GM21723 (cell line): ENCODE measurements around the gene PRMT9.

Experiments used
- ATAC-seq: cut with Tn5 transposase; IDR thresholded peaks from one replicate; pipeline ENCODE4 v1.9.1; 2021; ENCODE audit warnings: mild to moderate bottlenecking, moderate library complexity; ENCODE audit not compliant: unreplicated experiment

The PRMT9 gene

DNA sequence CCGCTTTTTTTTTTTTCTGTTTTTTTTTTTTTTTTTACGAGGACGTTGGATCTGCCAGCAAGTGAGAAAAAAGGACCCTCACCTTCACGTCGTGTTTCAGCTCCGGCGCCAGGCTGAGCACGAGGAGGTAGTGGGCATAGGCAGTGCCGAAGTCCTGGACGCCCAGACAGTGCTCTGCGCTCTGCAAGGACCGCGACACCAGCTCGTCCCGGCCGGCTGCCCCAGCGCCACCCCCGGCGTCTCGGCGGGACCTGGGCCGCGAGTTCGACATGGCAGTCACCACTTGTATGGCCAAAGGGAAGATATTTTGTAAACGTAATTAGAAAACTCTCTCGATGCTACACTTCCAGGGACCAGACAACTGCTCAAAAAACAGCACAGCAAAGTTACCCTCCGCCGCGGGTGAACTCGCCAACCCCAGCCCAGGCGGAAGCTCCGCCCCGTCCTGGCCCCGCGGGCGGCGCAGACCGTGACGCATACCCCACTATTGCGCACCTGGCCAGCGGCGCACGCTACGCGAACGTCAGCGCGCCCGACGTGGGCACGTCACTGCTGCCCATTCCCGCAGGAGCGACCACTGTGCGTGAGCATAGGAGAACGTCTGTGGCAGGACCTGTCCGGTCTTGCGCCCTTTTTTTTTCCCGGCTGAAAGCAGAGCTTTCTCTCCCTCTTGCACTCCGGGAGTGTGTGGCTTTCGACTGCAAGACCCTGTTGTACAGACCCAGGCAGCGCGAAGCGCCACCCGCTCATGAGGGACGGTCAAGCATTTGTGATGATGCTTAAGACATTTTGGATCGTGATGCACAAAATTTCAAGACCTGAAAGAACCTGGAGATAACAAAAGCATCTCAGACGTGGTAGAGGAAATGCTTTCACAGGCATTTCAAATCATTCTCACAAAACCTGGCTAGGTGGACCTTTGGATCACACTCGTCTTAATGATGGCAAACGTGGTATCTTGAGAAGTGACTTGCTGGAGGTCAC is at the start of gene PRMT9:
Gene PRMT9, minus strand, starts transcription at position 447 of the 984 bp plus-strand sequence. Its CDS starts 176 bp downstream, at position 271.
- ATAC-seq = peak; percentile 100

DNA sequence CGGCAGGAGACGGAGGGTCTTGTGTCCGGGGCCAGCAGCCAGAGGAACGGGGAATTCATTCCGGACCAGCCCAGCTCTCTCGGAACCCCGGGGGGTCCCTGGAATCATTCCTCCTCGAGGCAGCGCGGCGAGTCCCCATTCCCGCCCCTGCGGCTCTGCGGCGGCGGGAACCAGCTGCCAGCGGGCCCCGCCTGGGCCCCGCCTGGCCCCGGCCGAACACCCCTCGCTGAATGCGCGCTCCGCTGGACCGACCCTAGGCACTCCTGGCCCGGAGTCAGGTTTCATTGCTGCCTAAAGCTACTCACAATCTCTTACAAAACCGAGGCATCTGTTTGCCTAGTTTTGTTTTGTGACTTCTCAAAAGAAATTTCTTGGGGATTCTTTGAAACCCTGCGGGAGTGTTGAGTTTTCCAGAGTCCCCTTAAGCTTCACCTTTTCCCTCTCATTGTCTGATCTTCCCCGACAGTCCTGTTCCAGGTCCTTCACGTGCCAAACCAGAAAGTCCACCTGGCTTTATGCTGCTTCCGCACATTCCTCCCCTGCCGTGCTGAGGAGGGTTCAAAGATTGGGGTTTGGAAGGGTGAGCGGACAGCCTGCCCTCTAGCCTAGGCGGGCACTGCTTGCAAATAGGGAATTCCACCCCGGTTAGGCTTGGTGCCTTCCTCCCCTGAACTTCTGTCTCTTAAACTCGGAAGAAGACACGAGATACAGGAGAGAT is 48.7 kb upstream of the PRMT9 start:
- peak; percentile 32 for ATAC-seq

DNA sequence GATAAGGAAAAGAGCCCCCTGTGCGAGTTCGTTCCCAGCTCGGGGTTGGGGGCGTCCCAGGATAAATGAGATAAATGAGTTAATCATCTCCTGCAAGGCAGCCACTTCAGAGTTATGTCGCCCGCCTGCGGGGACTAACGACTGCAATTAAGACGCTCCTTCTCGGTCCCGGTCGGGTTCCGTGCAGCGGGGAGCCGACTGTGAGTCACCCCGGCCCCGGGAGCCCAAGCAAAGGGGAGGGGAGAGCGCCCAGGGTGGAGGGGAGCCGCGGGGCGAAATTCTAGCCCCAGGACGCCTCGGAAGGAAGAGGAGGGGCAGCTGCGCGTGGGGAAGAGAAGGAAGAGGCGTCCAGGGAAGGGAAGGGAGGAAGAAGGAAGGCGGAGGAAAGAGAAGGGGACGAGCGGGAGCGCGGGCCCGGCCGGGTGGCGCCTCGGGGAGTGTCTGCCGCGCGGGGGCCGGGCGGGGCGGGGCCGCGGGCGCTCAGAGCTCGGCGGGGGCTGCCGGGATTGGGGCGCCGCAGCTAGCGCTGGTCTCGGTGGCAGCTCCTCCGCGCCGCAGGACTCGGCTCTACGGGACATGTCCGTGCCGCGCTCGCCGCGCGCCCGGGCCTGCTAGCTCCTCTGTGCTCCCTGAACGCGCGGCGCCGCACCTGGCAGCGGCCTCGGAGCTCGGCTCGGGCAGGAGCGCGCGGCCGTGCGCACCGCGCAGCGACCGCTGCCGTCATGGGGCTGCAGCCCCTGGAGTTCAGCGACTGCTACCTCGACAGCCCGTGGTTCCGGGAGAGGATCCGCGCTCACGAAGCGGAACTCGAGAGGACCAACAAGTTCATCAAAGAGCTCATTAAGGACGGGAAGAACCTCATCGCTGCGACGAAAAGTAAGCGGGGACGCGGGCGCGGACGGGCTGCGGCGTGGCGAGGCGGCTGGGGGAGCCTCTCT is 47.9 kb upstream of the PRMT9 start, which contains the start of gene ARHGAP10:
Gene ARHGAP10, plus strand, starts transcription at position 509 of the 938 bp plus-strand sequence. Its CDS starts 214 bp downstream, at position 723.
- ATAC-seq = peak; percentile 69

DNA sequence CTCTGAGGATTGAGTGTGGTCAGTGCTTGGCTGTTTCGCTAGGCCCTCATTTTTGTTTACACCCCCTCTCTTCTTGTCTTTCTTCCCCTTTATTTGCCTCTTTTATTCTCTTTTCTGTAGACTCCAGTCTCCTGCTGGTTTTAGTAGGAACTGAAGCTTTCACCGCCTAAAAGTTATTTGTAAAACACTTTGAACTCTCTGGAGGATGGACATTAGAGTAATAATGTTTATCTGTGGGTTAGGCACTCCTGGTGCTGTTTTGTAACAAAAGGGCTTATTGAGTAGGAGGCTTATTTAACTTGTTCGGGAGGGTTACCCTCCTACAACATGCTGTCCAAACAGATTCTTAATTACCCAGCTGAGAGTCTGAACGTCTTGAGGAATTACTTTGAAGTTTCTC is 46.4 kb upstream of the PRMT9 start:
- no peak for ATAC-seq

DNA sequence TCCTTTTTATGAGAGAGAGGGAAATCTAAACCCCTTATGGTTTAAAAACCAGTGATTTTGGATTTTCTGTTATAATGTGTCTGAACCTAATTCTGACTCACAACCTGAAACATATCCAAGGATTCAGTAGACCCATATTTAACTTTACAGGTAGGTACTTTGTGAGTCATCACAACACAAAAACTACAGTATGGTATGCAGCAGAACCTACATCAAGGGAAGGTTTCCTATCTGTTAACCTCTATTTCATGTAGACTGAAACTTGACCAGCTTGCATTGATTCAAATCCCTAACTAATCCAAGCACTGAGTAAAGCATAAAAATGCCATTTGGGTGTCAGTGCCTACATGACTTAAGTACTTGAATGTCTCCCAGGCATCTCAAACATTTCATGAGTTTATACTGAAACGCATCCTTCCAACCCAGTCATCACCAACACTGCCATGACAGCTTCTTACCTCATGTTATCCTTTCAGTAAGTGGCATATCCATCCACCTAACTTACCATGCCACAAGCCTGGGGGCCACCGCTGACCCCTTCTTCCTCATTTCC is 43.6 kb upstream of the PRMT9 start:
- no peak for ATAC-seq

DNA sequence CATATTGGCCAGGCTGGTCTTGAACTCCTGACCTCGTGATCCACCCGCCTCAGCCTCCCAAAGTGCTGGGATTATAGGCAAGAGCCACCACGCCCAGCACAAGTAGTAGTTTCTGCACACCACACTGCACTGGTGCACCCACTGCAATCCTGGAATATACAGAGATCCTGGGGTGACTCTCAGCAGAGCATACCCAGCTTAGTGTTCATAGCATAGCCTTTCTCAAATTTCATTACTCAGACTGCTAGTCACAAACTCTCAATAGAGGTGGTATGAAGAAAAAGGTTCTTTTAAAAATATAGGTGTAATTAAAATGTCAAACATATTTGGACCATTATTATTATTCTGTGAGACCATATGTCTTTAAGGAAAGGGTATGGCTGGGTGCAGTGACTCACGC is 41.7 kb upstream of the PRMT9 start:
- no peak for ATAC-seq

DNA sequence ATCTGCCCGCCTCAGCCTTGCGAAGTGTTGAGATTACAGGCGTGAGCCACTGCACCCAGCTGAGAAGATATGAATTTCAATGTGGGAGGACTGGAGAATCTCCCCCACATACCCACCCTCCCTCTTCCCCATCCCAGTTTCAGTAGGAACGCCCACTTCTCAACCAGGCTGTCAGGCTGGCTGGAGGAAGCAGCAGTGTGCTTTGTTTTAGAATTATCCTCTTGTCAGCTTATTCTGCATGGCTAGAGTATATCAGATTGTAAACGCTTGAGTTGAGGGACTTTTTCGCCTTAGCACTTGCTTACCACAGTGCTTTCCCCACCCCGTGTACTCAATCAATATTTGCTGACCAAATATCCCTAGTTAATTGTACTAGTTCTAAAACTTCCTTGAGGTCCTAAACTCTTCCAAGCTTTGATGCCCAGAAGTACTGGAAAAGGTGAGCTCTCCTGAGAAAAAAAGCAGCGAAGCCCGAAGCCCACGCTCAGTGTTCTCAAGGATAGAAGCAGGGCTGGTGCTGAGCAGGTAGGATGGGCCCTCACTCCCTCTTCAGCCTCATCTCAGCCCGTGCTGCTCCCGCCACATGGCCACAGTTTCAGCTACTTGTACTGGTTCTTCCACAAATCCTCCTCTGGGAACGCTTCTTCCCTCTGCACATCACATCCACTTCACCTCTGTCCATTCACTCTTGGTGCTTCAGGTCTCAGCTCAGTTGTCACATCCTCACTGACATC is 40.7 kb upstream of the PRMT9 start:
- no peak for ATAC-seq

DNA sequence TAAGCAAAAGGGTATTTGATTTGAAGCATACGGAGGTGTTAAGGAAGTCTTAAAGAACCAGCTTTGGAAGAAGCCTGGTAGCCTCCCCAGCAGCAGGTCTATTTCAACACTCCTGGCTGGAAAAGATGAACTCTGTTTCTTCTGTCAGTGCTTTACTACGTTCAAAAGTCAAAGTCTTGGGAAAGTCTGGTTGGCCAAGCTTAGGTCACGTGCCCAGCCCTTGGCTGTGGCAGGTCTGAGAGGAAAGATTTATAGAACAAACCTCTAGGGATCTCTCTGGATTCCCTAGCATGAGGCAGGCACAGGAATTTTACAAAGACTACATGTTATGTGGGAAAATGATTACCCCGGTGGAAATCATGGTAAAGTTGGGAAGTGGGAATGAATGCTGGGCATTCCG is 39.4 kb upstream of the PRMT9 start:
- no peak for ATAC-seq

DNA sequence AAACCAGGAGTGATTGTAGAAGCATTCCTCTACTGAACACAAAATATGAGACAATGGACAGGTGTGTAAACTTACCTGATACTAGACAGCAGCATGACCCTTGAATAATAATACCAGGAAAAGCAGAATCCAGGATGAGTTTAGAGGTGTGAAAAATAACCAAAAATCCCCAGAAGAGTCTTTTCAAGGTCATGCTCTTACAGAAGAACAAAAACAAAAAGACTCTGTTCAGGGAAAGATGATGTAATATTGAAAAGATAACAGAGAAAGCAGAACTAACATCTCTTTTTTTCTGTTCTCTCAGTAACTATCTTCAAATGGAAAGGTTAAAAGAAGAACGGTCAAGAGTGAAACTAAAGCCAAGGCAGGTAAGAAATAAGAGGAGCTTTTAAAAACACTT is 33.9 kb upstream of the PRMT9 start:
- peak; percentile 91 for ATAC-seq

DNA sequence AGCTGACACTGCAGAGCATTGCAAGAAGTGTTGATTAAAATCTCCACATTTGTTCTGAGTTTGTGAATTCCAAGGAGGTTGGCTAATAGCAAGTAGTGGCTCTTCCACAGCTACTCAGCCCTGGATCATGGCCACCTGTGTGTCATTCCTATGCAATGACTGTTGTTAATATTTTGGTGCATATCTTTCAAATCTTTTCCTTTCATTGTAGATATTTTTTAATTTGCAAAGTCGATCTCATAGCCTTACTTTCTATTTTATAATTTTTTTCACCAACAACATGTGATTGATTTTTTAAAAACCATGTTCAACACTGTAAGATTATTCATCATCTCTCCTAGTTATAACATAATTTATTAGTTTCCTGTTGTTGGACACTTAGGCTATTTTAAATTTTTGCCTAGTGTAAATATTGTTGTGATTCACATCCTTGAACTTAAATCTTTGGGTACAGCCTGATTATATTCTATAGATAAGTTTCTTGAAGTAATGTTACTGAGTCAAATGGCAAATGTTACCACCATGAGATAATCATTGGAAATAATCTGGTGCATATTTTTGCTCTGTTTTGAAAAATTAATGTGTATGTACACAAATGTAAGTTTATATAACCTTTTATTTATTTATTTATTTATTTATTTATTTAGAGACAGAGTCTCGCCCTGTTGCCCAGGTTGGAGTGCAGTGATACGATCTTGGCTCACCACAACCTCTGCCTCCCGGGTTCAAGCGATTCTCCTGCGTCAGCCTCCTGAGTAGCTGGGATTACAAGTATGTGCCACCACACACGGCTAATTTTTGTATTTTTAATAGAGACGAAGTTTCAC is 30.8 kb upstream of the PRMT9 start:
- ATAC-seq = no peak

DNA sequence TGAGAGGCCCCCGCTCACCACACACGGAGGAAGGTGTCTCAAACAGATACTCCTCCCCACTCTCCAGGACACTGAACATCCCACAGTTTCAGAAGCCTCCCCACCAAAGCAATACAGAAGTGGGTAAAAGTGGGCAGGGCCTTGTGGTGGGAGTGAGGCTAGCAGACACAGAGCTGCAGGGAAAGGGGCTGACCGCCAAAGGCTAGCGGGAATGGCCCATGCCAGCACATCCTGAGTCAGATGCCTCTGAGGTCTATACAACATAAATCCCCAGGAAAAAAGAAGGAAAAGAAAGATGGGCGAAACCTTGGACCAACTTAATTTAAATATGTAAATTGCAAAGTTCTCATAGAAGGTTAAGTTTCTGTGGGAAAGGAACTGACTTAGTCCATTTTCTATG is 26.0 kb upstream of the PRMT9 start:
- no peak for ATAC-seq

DNA sequence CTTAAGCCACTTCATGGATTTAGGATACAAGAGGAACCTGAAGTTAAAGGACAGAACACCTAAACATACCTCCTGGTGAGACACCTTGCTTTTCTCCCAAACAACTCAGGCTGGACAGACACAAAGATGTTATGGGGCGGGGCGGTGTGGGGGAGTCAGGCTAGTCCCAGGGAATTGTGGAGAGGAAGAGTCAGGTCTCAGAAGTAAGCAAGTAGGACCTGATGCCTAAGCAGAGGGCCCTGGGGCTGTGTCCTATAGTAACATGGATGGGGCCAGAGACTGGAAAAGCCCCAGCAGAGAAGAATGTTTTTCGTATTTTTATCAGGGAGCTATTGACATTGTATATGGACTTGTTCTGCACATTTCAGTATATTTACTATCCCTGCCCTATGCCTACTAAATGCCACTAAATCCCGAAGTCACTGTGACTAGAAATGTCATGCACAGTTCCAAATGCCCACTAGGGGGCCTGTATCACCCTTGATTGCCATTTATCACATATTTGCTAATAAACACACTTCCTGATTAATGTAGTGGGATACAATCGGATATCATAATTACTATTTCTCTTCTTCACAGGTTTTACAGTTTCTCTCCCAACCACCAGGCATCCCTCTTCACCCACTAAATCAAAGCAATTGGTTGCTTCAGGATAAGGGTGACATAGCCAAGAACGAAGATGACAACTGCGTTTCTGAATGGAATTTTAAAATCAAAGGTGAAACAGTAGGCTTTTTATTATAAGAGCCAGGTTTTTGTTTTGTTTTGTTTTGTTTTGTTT is 24.1 kb upstream of the PRMT9 start:
- ATAC-seq = peak; percentile 77

DNA sequence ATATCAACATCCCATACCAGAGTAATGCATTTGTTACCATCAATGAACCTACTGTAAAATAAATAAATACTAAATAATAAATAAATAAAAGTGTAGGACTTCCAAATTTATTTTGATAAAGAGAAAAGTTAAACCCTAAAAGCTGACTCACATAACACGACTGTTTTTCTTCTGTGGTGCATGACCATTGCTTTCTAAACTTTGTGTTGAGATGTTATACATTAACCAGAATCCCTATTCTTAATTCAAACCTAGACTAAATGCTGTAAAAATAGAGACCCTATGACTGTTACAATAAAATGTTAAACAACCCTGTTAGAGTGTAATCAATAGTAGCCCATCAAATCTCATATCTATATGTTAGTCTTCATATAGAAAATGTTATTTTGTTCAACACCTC is 20.9 kb upstream of the PRMT9 start:
- no peak for ATAC-seq

DNA sequence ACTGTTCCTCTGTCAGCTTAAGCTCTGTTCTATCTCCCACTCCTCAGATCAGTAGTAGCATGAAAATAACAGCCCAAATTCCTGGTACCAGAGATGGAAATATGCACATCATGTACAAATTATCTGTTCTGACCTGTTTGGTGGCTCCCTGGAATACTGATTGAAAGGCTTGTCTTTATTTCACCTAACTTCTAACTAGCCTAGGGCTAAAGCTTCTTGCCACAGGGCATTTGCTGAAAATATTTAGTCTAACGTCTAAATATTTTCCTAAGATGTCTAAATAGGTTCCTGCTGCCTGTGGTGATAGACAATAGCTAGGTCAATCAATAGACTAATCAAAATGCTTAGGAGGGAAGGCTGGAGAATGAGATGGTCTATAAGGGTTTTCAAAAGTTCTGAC is 12.9 kb upstream of the PRMT9 start:
- no peak for ATAC-seq

DNA sequence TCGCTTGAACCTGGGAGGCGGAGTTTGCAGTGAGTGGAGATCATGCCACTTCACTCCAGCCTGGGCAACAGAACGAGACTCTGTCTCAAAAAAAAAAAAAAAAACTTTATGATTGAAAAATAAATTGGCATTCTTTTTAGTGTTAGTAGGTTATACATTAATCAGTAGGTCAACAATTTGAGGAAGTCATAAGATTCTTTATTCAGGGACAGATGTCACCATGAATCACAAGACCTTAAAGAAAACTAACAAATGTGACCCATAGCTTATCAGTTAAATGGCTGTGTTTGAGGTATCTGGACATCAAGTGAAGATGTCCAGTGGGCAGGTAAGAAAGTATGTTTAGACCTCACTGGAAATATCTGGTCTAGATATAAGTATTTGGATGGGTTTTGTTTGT is 9.3 kb upstream of the PRMT9 start:
- ATAC-seq = no peak

DNA sequence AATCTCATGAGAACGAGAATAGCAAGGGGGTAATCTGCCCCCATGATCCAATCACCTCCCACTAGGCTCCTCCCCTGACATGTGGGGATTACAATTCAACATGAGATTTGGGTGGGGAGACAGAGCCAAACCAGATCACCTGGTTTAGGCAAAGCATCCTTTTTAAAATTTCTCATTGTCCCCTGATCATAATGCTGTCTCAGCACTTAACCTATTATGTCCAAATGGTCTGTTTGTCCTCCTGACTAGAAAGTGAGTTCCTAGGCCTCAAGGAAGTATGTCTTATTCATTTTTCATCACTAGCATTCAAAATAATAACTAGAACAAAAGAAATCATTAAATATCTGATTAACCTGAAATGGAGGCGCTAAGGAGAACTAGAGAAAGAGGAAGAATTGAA is 7.9 kb upstream of the PRMT9 start:
- ATAC-seq = no peak

DNA sequence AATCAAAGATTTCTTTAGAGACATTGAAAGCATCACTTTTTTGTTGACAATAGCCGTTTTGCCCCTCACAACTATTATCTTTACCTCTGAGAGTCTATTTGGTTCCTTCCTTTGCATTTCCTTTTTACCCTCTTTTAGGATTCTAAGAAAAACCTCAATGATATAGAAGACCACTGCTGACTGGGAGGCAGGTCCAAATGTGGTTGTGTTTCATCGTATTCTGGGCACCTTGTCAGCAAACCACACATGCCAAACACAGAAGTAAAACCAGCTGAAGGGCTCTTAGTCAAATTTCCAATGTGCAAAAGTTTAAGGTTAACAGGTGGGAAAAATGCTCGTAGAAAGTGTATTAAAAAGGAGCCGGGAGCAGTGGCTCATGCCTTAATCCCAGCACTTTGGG is 5.1 kb upstream of the PRMT9 start:
- no peak for ATAC-seq

DNA sequence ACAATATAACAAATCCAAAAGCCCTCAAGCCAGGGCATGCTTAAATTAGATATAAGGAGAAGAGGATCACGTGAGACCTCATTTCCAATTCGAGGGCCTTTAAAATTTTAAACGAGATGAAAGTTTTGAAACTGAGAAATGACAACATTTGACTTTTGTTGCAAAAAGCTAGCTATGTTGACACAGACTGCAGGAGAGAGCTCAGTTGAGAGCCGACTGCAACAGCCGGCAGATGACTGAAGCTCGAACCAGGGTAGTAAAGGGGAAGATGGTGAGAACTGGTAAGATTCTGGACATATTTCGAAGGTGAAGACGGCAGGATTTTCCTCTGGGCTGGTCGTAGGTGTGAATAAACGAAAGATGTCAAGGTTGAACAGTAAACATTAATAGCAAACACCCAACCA is 773 bp downstream of the PRMT9 start:
- ATAC-seq = no peak
